SK-N-SH treated with all-trans-retinoic acid at 6 μM for 48 hours (cell line): Measurements from ENCODE around the gene SIGLEC9.

ENCODE experiments used
- BACH2 ChIP-seq: fragments of 250-450 bp; sonication (Bioruptor Pico); IDR thresholded peaks from 2 replicates; pipeline ENCODE4 v1.9.0; 2021; ENCODE audit warnings: mild to moderate bottlenecking, borderline replicate concordance
- CREB5 ChIP-seq: fragments of 250-450 bp; sonication (Bioruptor Pico); IDR thresholded peaks from 2 replicates; pipeline ENCODE4 v1.5.1; 2020; ENCODE audit warnings: low read depth, mild to moderate bottlenecking, moderate library complexity
- CSDC2 ChIP-seq: fragments of 250-450 bp; sonication (Bioruptor Pico); IDR thresholded peaks from 2 replicates; pipeline ENCODE4 v1.5.0; 2020; ENCODE audit warnings: mild to moderate bottlenecking, moderate library complexity
- CSRNP3 ChIP-seq: fragments of 250-450 bp; sonication (Bioruptor Pico); IDR thresholded peaks from 2 replicates; pipeline ENCODE4 v1.5.1; 2021; ENCODE audit warnings: mild to moderate bottlenecking, moderate library complexity
- OSR1 ChIP-seq: fragments of 250-450 bp; sonication (Bioruptor Pico); IDR thresholded peaks from 2 replicates; pipeline ENCODE4 v1.8.0; 2022; ENCODE audit warnings: moderate library complexity, mild to moderate bottlenecking, inconsistent platforms
- PATZ1 ChIP-seq: fragments of 250-450 bp; sonication (Bioruptor Pico); IDR thresholded peaks from 2 replicates; pipeline ENCODE4 v1.8.0; 2020; ENCODE audit warnings: mild to moderate bottlenecking, moderate library complexity, borderline replicate concordance
- PPARA ChIP-seq: fragments of 250-450 bp; sonication (Bioruptor Pico); IDR thresholded peaks from 2 replicates; pipeline ENCODE4 v1.5.0; 2020; ENCODE audit warnings: mild to moderate bottlenecking, borderline replicate concordance
- SNAI2 ChIP-seq: fragments of 250-450 bp; sonication (Bioruptor Pico); IDR thresholded peaks from 2 replicates; pipeline ENCODE4 v1.5.0; 2020; ENCODE audit warnings: mild to moderate bottlenecking, moderate library complexity
- TOX ChIP-seq: fragments of 250-450 bp; sonication (Bioruptor Pico); IDR thresholded peaks from 2 replicates; pipeline ENCODE4 v1.8.0; 2021; ENCODE audit warnings: mild to moderate bottlenecking, moderate library complexity, borderline replicate concordance
- ZC3H10 ChIP-seq: fragments of 250-450 bp; sonication (Bioruptor Pico); IDR thresholded peaks from 2 replicates; pipeline ENCODE4 v1.5.1; 2021; ENCODE audit warnings: mild to moderate bottlenecking, moderate library complexity
- ZNF565 ChIP-seq: fragments of 450-650 bp; formaldehyde crosslinking; conservative IDR thresholded peaks from 2 replicates; pipeline ENCODE4 v1.5.0; 2020; ENCODE audit warnings: low read depth, mild to moderate bottlenecking, moderate library complexity
- ZNF70 ChIP-seq: fragments of 450-650 bp; formaldehyde crosslinking; IDR thresholded peaks from 2 replicates; pipeline ENCODE4 v1.5.0; 2020; ENCODE audit warnings: mild to moderate bottlenecking, moderate library complexity
- ZNF8 ChIP-seq: fragments of 450-650 bp; formaldehyde crosslinking; IDR thresholded peaks from 2 replicates; pipeline ENCODE4 v1.5.0; 2020; ENCODE audit warnings: mild to moderate bottlenecking, moderate library complexity

DNA sequence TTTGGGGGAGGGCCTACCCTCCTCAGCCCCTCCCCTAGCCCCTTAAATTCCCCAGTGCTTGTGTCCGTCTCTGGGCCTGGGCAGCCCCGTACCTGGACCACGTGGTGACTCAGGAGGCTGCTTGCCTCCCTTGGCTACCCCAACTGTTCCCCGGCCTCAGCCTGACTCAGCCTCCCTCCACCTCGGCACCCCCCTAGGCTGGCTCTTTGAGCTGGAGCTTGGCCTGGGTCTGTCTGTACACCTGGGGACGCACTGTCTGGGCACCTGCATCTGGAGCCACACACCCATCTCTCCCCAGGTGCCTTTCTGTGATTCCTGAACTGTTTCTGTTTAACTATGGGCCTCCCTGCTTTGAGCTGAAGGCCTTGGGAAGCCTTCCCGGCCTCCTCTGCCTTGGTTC is 40.2 kb upstream of the SIGLEC9 start:
- TF ChIP-seq ZNF8 = no peak
- TF ChIP-seq CSDC2 (CRISPR knock-in tag) = no peak
- no peak for TF ChIP-seq ZC3H10 (CRISPR knock-in tag)
- no peak for TF ChIP-seq CREB5 (CRISPR knock-in tag)
- TF ChIP-seq PPARA (CRISPR knock-in tag) = no peak
- TF ChIP-seq PATZ1 = no peak
- TF ChIP-seq ZNF70 (CRISPR knock-in tag) = no peak
- no peak for TF ChIP-seq BACH2
- TF ChIP-seq SNAI2 (CRISPR knock-in tag) = no peak
- TF ChIP-seq ZNF565 (CRISPR knock-in tag) = no peak
- TF ChIP-seq OSR1 (CRISPR knock-in tag) = no peak
- TF ChIP-seq TOX (CRISPR knock-in tag) = no peak
- TF ChIP-seq CSRNP3 (CRISPR knock-in tag) = no peak
